ENCODE measurements around the gene TAB2. TPM values are rescaled to one million over a fixed set of nuclear protein-coding genes. Genes with fewer than 3 reads are reported as not detected.

TAB2 gene
- total RNA-seq, 4 donors from 2014 or later = 49.8 to 81.8 (median 74.1) TPM

GRCh38 chr6:149337320-149337719, 19.8 kb downstream of the TAB2 start:
- H3K27me3 ChIP-seq = no peaks in the 10 kb centered on the region
- WGBS = 90% methylated on average over 1 of the region's 1 CpG
- DNase-seq (ENCODE audit: low spot score in 2 of 2) = no peak
- H3K4me1 ChIP-seq = peaks cover 70% of the 10 kb centered on the region
- no peak overlapping the region for H3K4me3 ChIP-seq
- H3K27ac ChIP-seq = no peak overlapping the region
- no peaks in the 10 kb centered on the region for H3K36me3 ChIP-seq
- no peaks in the 10 kb centered on the region for H3K9me3 ChIP-seq
- TF ChIP-seq, protein P1, sequence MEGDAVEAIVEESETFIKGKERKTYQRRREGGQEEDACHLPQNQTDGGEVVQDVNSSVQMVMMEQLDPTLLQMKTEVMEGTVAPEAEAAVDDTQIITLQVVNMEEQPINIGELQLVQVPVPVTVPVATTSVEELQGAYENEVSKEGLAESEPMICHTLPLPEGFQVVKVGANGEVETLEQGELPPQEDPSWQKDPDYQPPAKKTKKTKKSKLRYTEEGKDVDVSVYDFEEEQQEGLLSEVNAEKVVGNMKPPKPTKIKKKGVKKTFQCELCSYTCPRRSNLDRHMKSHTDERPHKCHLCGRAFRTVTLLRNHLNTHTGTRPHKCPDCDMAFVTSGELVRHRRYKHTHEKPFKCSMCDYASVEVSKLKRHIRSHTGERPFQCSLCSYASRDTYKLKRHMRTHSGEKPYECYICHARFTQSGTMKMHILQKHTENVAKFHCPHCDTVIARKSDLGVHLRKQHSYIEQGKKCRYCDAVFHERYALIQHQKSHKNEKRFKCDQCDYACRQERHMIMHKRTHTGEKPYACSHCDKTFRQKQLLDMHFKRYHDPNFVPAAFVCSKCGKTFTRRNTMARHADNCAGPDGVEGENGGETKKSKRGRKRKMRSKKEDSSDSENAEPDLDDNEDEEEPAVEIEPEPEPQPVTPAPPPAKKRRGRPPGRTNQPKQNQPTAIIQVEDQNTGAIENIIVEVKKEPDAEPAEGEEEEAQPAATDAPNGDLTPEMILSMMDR (IDR thresholded peaks at IDR 0.05) = no peak
- TF ChIP-seq POLR2AphosphoS5 (IDR thresholded peaks at IDR 0.05) (no peak), EP300 (IDR thresholded peaks at IDR 0.05) (no peak), POLR2A (IDR thresholded peaks at IDR 0.05) (no peak)

- TF ChIP-seq EP300 (IDR thresholded peaks at IDR 0.05) (no peak), POLR2AphosphoS5 (IDR thresholded peaks at IDR 0.05) (no peak), POLR2A (IDR thresholded peaks at IDR 0.05) (no peak)
- TF ChIP-seq, protein P1 (IDR thresholded peaks at IDR 0.05) = no peak
- DNase-seq (ENCODE audit: low spot score in 2 of 2) = no peak
- Histone ChIP-seq H3K4me3 (no peak overlapping the region), H3K4me1 (peaks cover 54% of the 10 kb centered on the region), H3K9me3 (no peaks in the 10 kb centered on the region), H3K27me3 (no peaks in the 10 kb centered on the region), H3K27ac (no peak overlapping the region), H3K36me3 (no peaks in the 10 kb centered on the region)
- 76% methylated on average over 4 of the region's 4 CpGs for WGBS
Measured at GRCh38 chr6:149340200-149340599, 22.7 kb downstream of the TAB2 start.

DNA sequence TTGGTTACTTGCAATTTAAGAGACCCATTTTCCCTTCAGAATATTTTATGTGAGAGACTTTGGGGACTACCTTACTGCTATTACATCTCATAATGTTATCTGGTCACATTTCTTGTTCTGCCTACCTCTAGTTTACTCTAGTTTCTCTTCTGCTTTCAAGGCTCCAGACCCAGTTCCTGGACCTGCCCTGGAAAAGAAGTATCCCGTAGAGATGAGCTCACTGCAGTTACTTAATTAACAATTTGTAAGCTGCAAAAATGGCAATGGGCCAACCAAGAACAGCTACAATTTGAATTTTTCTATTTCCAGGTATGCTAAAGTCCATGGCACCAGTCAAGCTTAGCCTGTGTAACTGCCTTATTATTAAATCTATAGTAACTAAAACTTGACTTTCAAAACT, 25.0 kb downstream of the TAB2 start:
- Histone ChIP-seq H3K27me3 (no peaks in the 10 kb centered on the region), H3K36me3 (no peaks in the 10 kb centered on the region), H3K4me1 (peaks cover 33% of the 10 kb centered on the region), H3K9me3 (no peaks in the 10 kb centered on the region), H3K4me3 (no peak overlapping the region), H3K27ac (no peak overlapping the region)
- TF ChIP-seq POLR2AphosphoS5 (IDR thresholded peaks at IDR 0.05) (no peak), POLR2A (IDR thresholded peaks at IDR 0.05) (no peak), EP300 (IDR thresholded peaks at IDR 0.05) (no peak)
- TF ChIP-seq, protein P1 (IDR thresholded peaks at IDR 0.05) = no peak
- no peak for DNase-seq (ENCODE audit: low spot score in 2 of 2)
- 20% methylated on average over 1 of the region's 1 CpG for WGBS

GRCh38 chr6:149343501-149343900, 26.0 kb downstream of the TAB2 start:
- no peak for TF ChIP-seq POLR2A (IDR thresholded peaks at IDR 0.05)
- no peak for TF ChIP-seq EP300 (IDR thresholded peaks at IDR 0.05)
- TF ChIP-seq, protein P1 (IDR thresholded peaks at IDR 0.05) = no peak
- no peak for TF ChIP-seq POLR2AphosphoS5 (IDR thresholded peaks at IDR 0.05)
- Histone ChIP-seq H3K9me3 (no peaks in the 10 kb centered on the region), H3K36me3 (no peaks in the 10 kb centered on the region), H3K4me3 (no peak overlapping the region), H3K27me3 (no peaks in the 10 kb centered on the region), H3K27ac (no peak overlapping the region), H3K4me1 (peaks cover 27% of the 10 kb centered on the region)
- no peak for DNase-seq (ENCODE audit: low spot score in 2 of 2)
- 95% methylated on average over 1 of the region's 1 CpG for WGBS

GRCh38 chr6:149346078-149346477, 28.6 kb downstream of the TAB2 start:
- no peak overlapping the region for H3K4me3 ChIP-seq
- H3K9me3 ChIP-seq = no peaks in the 10 kb centered on the region
- no peaks in the 10 kb centered on the region for H3K36me3 ChIP-seq
- WGBS = 89% methylated on average over 3 of the region's 3 CpGs
- peaks cover 24% of the 10 kb centered on the region for H3K4me1 ChIP-seq
- no peaks in the 10 kb centered on the region for H3K27me3 ChIP-seq
- no peak for DNase-seq (ENCODE audit: low spot score in 2 of 2)
- no peak overlapping the region for H3K27ac ChIP-seq
- TF ChIP-seq POLR2A (IDR thresholded peaks at IDR 0.05) (no peak), EP300 (IDR thresholded peaks at IDR 0.05) (no peak), POLR2AphosphoS5 (IDR thresholded peaks at IDR 0.05) (no peak)
- TF ChIP-seq, protein P1 (IDR thresholded peaks at IDR 0.05) = no peak

Measured in suprapubic skin (tissue), 4 donors.